Panc1 (cell line): Measurements from ENCODE around the gene EPHA8.

Experiments used
- POLR2AphosphoS5 ChIP-seq: IDR thresholded peaks from 2 replicates; pipeline ENCODE4 v1.6.1; 2012; ENCODE audit warnings: mild to moderate bottlenecking, low read depth, low read length, moderate library complexity
- TF ChIP-seq, protein P1 (sequence below): fragments of 450-650 bp; IDR thresholded peaks from 2 replicates; pipeline ENCODE4 v1.5.1; 2017; ENCODE audit warnings: mild to moderate bottlenecking

DNA sequence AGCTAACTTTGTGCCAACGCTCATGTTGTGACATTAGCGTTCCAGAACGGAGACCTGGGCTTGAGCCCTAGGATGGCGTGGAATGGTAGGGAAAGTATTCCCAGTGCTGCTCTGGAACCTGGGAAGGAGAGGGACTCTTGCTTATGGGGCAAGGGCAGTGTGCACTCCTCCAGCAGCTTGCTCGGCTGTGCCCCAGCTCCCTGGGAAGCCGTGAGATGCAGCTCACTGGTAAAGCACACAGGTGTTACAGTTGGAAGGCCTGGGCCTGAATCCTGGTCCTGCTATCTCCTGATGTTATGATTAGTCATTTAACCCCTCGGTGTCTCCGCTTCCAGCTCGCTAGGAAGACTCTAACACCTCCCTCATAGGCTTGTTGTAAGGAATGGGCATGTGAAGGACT lies 42.4 kb upstream of the EPHA8 start:
- TF ChIP-seq, protein P1, sequence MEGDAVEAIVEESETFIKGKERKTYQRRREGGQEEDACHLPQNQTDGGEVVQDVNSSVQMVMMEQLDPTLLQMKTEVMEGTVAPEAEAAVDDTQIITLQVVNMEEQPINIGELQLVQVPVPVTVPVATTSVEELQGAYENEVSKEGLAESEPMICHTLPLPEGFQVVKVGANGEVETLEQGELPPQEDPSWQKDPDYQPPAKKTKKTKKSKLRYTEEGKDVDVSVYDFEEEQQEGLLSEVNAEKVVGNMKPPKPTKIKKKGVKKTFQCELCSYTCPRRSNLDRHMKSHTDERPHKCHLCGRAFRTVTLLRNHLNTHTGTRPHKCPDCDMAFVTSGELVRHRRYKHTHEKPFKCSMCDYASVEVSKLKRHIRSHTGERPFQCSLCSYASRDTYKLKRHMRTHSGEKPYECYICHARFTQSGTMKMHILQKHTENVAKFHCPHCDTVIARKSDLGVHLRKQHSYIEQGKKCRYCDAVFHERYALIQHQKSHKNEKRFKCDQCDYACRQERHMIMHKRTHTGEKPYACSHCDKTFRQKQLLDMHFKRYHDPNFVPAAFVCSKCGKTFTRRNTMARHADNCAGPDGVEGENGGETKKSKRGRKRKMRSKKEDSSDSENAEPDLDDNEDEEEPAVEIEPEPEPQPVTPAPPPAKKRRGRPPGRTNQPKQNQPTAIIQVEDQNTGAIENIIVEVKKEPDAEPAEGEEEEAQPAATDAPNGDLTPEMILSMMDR, result no peak
- TF ChIP-seq POLR2AphosphoS5, result no peak
